GM12875 (cell line): ENCODE data around the gene SLC30A1.

ENCODE experiments used
- H3K4me3 ChIP-seq: one replicate; pipeline ENCODE4 v1.5.1; 2011; ENCODE audit warnings: low read depth, low read length, control low read depth
- CTCF ChIP-seq: IDR thresholded peaks from 2 replicates; pipeline ENCODE4 v1.5.1; 2011; ENCODE audit warnings: low read depth, mild to moderate bottlenecking, control low read depth, inconsistent platforms, low read length, moderate library complexity, borderline replicate concordance; ENCODE audit not compliant: insufficient read depth

The SLC30A1 gene

DNA sequence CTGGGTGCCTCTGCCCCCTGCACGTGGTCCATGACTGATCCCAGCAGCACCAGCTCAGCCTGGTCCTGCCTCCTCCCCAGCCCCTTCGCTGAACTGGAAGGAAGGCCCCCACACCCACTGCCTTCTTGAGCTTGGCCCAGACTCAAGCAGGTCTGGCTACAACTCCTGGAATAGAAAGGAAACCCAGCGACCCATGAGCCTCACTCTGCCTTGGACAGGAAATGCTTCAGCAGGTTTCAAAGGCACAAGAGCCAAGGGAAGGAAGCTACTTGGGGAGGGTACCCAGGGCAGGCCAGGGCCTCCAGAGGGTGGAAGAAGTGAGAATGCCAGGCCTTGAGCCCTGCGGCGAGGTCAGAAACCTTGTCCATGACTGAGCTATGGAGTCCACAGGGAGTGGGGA is 51.1 kb downstream of the SLC30A1 start:
- no peak overlapping the region for H3K4me3 ChIP-seq
- TF ChIP-seq CTCF, result no peak

GRCh38 chr1:211527006-211527405 is 52.0 kb downstream of the SLC30A1 start:
- H3K4me3 ChIP-seq, result no peak overlapping the region
- TF ChIP-seq CTCF, result no peak

DNA sequence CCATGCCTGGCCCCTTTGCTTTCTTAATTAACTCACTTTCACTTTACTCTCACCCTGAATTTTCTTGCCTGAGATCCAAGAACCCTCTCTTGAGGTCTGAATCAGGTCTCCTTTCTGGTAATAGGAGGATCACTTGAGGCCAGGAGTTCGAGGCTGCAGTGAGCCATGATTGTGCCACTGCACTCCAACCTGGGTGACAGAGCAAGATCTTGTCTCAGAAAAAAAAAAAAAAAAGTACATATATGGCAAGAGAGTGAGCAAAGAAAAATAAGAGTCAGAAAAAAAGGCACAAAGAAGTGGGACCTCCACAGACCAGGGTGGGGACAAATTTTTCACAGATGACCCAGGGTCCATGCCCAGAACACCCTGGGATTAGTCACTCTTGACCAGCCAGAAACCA is 52.9 kb downstream of the SLC30A1 start:
- TF ChIP-seq CTCF, result no peak
- H3K4me3 ChIP-seq, result no peak overlapping the region

GRCh38 chr1:211525101-211525676 is 53.8 kb downstream of the SLC30A1 start:
- no peak for TF ChIP-seq CTCF
- H3K4me3 ChIP-seq, result no peak overlapping the region

DNA sequence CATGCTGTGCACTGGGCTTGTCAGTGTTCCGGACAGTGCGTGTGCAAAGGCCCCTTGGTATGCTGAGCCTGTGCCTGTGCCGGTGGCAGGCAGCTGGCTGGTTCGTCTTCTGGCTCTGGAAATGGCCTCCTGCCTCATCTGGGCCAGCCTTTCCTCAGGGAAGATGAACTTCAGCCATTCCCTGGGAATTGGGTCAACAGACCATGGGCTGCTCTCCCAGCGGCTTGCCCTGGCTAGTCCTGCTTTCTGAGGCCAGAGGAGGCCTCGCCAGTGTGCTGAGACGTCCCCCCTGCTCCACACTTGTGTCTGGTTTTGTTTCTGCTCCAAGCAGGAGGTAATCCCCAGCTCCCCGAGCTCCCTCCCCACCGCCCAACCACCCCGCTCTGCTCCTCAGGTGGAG is 54.4 kb downstream of the SLC30A1 start:
- no peak for TF ChIP-seq CTCF
- no peak overlapping the region for H3K4me3 ChIP-seq

- no peak overlapping the region for H3K4me3 ChIP-seq
- TF ChIP-seq CTCF, result no peak
Measured at GRCh38 chr1:211522804-211523203, 56.2 kb downstream of the SLC30A1 start.
